DOHH2 (cell line): ENCODE measurements around the gene SARNP.

ENCODE experiments used
- H3F3A ChIP-seq: fragments of 200-600 bp; sonication (generic), shearing (Covaris generic); 2 replicates; pipeline ENCODE4 v1.6.0; 2016; ENCODE audit warnings: antibody characterized with exemption, mild to moderate bottlenecking; ENCODE audit not compliant: control insufficient read depth, insufficient read depth
- H3K27ac ChIP-seq: fragments of 200-600 bp; sonication (generic); 2 replicates; pipeline ENCODE4 v1.5.1; 2014; ENCODE audit warnings: low read depth, mild to moderate bottlenecking, low read length, moderate library complexity
- H3K27me3 ChIP-seq: fragments of 200-600 bp; sonication (generic); 2 replicates; pipeline ENCODE4 v1.6.1; 2014; ENCODE audit warnings: mild to moderate bottlenecking, low read length, mixed read lengths; ENCODE audit not compliant: control insufficient read depth
- H3K36me3 ChIP-seq: fragments of 200-600 bp; sonication (generic); 2 replicates; pipeline ENCODE4 v1.6.1; 2014; ENCODE audit warnings: mild to moderate bottlenecking, low read length, moderate library complexity, mixed read lengths; ENCODE audit not compliant: control insufficient read depth
- H3K4me1 ChIP-seq: fragments of 200-600 bp; sonication (generic); 2 replicates; pipeline ENCODE4 v1.6.1; 2014; ENCODE audit warnings: mild to moderate bottlenecking, low read length, mixed read lengths; ENCODE audit not compliant: control insufficient read depth
- H3K4me2 ChIP-seq: fragments of 200-600 bp; sonication (generic); 2 replicates; pipeline ENCODE4 v1.6.0; 2014; ENCODE audit warnings: mild to moderate bottlenecking, low read length, moderate library complexity
- H3K4me3 ChIP-seq: fragments of 200-600 bp; sonication (generic); 2 replicates; pipeline ENCODE4 v1.5.1; 2014; ENCODE audit warnings: mild to moderate bottlenecking, low read length, mixed read lengths
- H3K79me2 ChIP-seq: fragments of 200-600 bp; sonication (generic); 2 replicates; pipeline ENCODE4 v1.6.1; 2014; ENCODE audit warnings: mild to moderate bottlenecking, low read length, mixed read lengths; ENCODE audit not compliant: control insufficient read depth
- H3K9me2 ChIP-seq: fragments of 200-600 bp; sonication (generic); replicated peaks from 2 replicates; pipeline ENCODE4 v1.6.1; 2014; ENCODE audit warnings: mild to moderate bottlenecking, low read length, mixed read lengths; ENCODE audit not compliant: control insufficient read depth
- H3K9me3 ChIP-seq: fragments of 200-600 bp; sonication (generic); 2 replicates; pipeline ENCODE4 v1.6.1; 2014; ENCODE audit warnings: antibody characterized with exemption, low read length, mixed read lengths; ENCODE audit not compliant: control insufficient read depth, insufficient read depth
- H4K20me1 ChIP-seq: fragments of 200-600 bp; sonication (generic); 2 replicates; pipeline ENCODE4 v1.6.0; 2014; ENCODE audit warnings: low read depth, mild to moderate bottlenecking, antibody characterized with exemption, low read length, moderate library complexity; ENCODE audit not compliant: control insufficient read depth, insufficient read depth
- CTCF ChIP-seq: fragments of 200-600 bp; sonication (generic); IDR thresholded peaks from one replicate; pipeline ENCODE4 v1.5.1; 2014; ENCODE audit warnings: antibody characterized with exemption, mild to moderate bottlenecking, low read depth, low read length; ENCODE audit not compliant: poor library complexity, severe bottlenecking
- EZH2phosphoT487 ChIP-seq: fragments of 200-600 bp; sonication (generic); IDR thresholded peaks from 2 replicates; pipeline ENCODE4 v1.6.1; 2017; ENCODE audit warnings: borderline replicate concordance, mild to moderate bottlenecking, antibody characterized with exemption, low read length, moderate library complexity, mixed read lengths

The SARNP gene

GRCh38 chr12:55744340-55745030, 73.0 kb downstream of the SARNP start:
- H3K79me2 ChIP-seq, result peaks cover 19% of the 10 kb centered on the region
- H4K20me1 ChIP-seq, result 0 out of 2 replicates have a peak, but pooled peaks cover 13% of the 10 kb centered on the region
- H3K9me2 ChIP-seq, result no peaks in the 10 kb centered on the region
- H3K4me1 ChIP-seq, result peaks cover 47% of the 10 kb centered on the region
- peak overlapping the region; percentile 79 for H3K4me2 ChIP-seq
- peaks cover 9% of the 10 kb centered on the region; the same call in 1 of the 2 replicates for H3K36me3 ChIP-seq
- H3K27ac ChIP-seq, result no peak overlapping the region
- H3F3A ChIP-seq, result peaks cover 12% of the 10 kb centered on the region
- H3K4me3 ChIP-seq, result peak overlapping the region; percentile 96
- peaks cover 4% of the 10 kb centered on the region; the same call in 1 of the 2 replicates for H3K27me3 ChIP-seq
- no peaks in the 10 kb centered on the region for H3K9me3 ChIP-seq
- no peak for TF ChIP-seq EZH2phosphoT487
- no peak for TF ChIP-seq CTCF

GRCh38 chr12:55743406-55744339, 73.9 kb downstream of the SARNP start:
- Histone ChIP-seq H3K9me3 (no peaks in the 10 kb centered on the region), H3K36me3 (peaks cover 2% of the 10 kb centered on the region; the same call in 1 of the 2 replicates), H3F3A (peaks cover 12% of the 10 kb centered on the region), H3K4me2 (peak overlapping the region; percentile 79), H3K4me1 (peaks cover 51% of the 10 kb centered on the region), H3K27me3 (peaks cover 4% of the 10 kb centered on the region; the same call in 1 of the 2 replicates), H4K20me1 (0 out of 2 replicates have a peak, but pooled peaks cover 13% of the 10 kb centered on the region), H3K4me3 (peak overlapping the region; percentile 96), H3K79me2 (peaks cover 19% of the 10 kb centered on the region), H3K9me2 (no peaks in the 10 kb centered on the region), H3K27ac (no peak overlapping the region)
- TF ChIP-seq EZH2phosphoT487 (no peak), CTCF (no peak)

GRCh38 chr12:55742719-55743405, 74.7 kb downstream of the SARNP start, which contains the start of gene GDF11:
TSS of gene GDF11 (plus strand) at chr12:55743122. CDS start at chr12:55743317, 195 bp downstream.
- H3K4me3 ChIP-seq, result peak within 1 kb of the TSS; percentile 96
- peaks cover 4% of the 10 kb centered on the region; the same call in 1 of the 2 replicates for H3K27me3 ChIP-seq
- H3K36me3 ChIP-seq, result no peaks in the 10 kb centered on the region
- H3K4me1 ChIP-seq, result peaks cover 58% of the 10 kb centered on the region
- H3K9me3 ChIP-seq, result no peaks in the 10 kb centered on the region
- no peaks in the 10 kb centered on the region for H3K9me2 ChIP-seq
- peaks cover 19% of the 10 kb centered on the region for H3K79me2 ChIP-seq
- H4K20me1 ChIP-seq, result 0 out of 2 replicates have a peak, but pooled peaks cover 13% of the 10 kb centered on the region
- H3K4me2 ChIP-seq, result peak within 1 kb of the TSS; percentile 85
- TF ChIP-seq EZH2phosphoT487 (no peak), CTCF (no peak)
- no peak within 1 kb of the TSS for H3K27ac ChIP-seq
- H3F3A ChIP-seq, result peaks cover 14% of the 10 kb centered on the region
